Caco-2 (cell line): ENCODE data around the gene COL1A2. TPM values are rescaled to one million over a fixed set of nuclear protein-coding genes. Genes with fewer than 3 reads are reported as not detected.

Source experiments
- BruUV-seq: library from RNA; stranded (reverse); fragments of 400-500 nt; replicated peaks from 2 replicates; lab custom pipeline; 2021; lab: Mats Ljungman, UMichigan
- CTCF ChIA-PET: fragments of 300-600 bp; sonication (Branson Sonifier 250); formaldehyde crosslinking; loops from one replicate; lab custom pipeline; 2022; ENCODE audit warnings: antibody characterized with exemption; lab: Charles Lee
- POLR2A ChIA-PET: fragments of 300-600 bp; sonication (Branson Sonifier 250); formaldehyde crosslinking; loops from one replicate; lab custom pipeline; 2022; ENCODE audit warnings: antibody characterized with exemption; lab: Charles Lee
- DNase-seq, 2 experiments: peaks; one replicate each; pipeline versions ENCODE4 v3.0.0 to v3.0.0-alpha.2; 2020 to 2022
- H3K27me3 ChIP-seq: replicated peaks from 2 replicates; pipeline ENCODE4 v1.6.0; 2011; ENCODE audit warnings: low read length; ENCODE audit not compliant: control insufficient read depth, insufficient read depth
- H3K36me3 ChIP-seq: 2 replicates; pipeline ENCODE4 v1.5.1; 2011; ENCODE audit warnings: low read length; ENCODE audit not compliant: control insufficient read depth, insufficient read depth
- H3K4me1 ChIP-seq: fragments of 250-450 bp; sonication (Bioruptor Pico); 2 replicates; pipeline ENCODE4 v1.5.1; 2020; ENCODE audit warnings: mild to moderate bottlenecking
- H3K4me3 ChIP-seq: 2 replicates; pipeline ENCODE4 v1.5.1; 2011; ENCODE audit warnings: low read depth, mild to moderate bottlenecking, control low read depth, low read length
- H3K9me3 ChIP-seq: fragments of 250-450 bp; sonication (Bioruptor Pico); 2 replicates; pipeline ENCODE4 v1.5.1; 2020; ENCODE audit warnings: mild to moderate bottlenecking, moderate library complexity
- H3K27ac Mint-ChIP-seq: one replicate; pipeline ENCODE4 v1.8.0; 2022; ENCODE audit warnings: mixed read lengths; ENCODE audit not compliant: unreplicated experiment
- H3K27me3 Mint-ChIP-seq: one replicate; pipeline ENCODE4 v1.8.0; 2022; ENCODE audit warnings: mixed read lengths; ENCODE audit not compliant: insufficient read depth, unreplicated experiment
- H3K36me3 Mint-ChIP-seq: one replicate; pipeline ENCODE4 v1.8.0; 2022; ENCODE audit warnings: mild to moderate bottlenecking, mixed read lengths; ENCODE audit not compliant: insufficient read depth, unreplicated experiment
- H3K4me1 Mint-ChIP-seq: one replicate; pipeline ENCODE4 v1.8.0; 2022; ENCODE audit warnings: low read depth, mixed read lengths; ENCODE audit not compliant: unreplicated experiment
- H3K4me3 Mint-ChIP-seq: one replicate; pipeline ENCODE4 v1.8.0; 2022; ENCODE audit warnings: mild to moderate bottlenecking, moderate library complexity, mixed read lengths; ENCODE audit not compliant: unreplicated experiment
- H3K9me3 Mint-ChIP-seq: one replicate; pipeline ENCODE4 v1.8.0; 2022; ENCODE audit warnings: mixed read lengths; ENCODE audit not compliant: unreplicated experiment
- CTCF ChIP-seq, 2 experiments: fragments of 200-600 bp in 1 of 2; IDR thresholded peaks; 1 replicate in 1 of 2; 2 replicates in 1 of 2; pipeline versions ENCODE4 v1.5.1 to v1.8.0; 2011 to 2022; ENCODE audit warnings: antibody characterized with exemption in 1 of 2, control low read depth in 1 of 2, inconsistent platforms in 1 of 2, low read depth in 1 of 2, low read length in 1 of 2, mild to moderate bottlenecking in 1 of 2, moderate library complexity in 1 of 2; ENCODE audit not compliant: insufficient read depth in 1 of 2, severe bottlenecking in 1 of 2, unreplicated experiment in 1 of 2
- intact Hi-C: fragments of 100-400 bp; cut with micrococcal nuclease; formaldehyde crosslinking; loops from one replicate; pipeline ENCODE4 v1.10.0; 2022; ENCODE audit not compliant: unreplicated experiment
- total RNA-seq: library from RNA; stranded (reverse); gene quantifications from 2 replicates; pipeline ENCODE4 v1.2.3, GENCODE V29; 2022

Gene COL1A2
- total RNA-seq, 1 experiment from 2014 or later, result 2.6 TPM

- Histone ChIP-seq H3K27me3 (no peaks in the 10 kb centered on the region), H3K4me3 (no peak overlapping the region), H3K9me3 (no peaks in the 10 kb centered on the region), H3K4me1 (peaks cover 27% of the 10 kb centered on the region), H3K36me3 (no peaks in the 10 kb centered on the region)
- TF ChIP-seq CTCF (IDR thresholded peaks at IDR 0.05; ENCODE audit: insufficient read depth in 1 of 2, low read depth in 1 of 2, low read length in 1 of 2, severe bottlenecking in 1 of 2, unreplicated experiment in 1 of 2), result no peak
- ChIA-PET POLR2A (interaction anchor here (1.1 kb wide), 1 partner anchor 10 kb away, joined by 3 read pairs; no protein-coding TSS in a partner anchor), CTCF (interaction anchor here (0.7 to 1.2 kb wide), 3 partner anchors 10 to 151 kb away, joined by 3 to 6 read pairs (median 4); no protein-coding TSS in a partner anchor)
- no peaks in the 10 kb centered on the region for H3K36me3 Mint-ChIP-seq
- H3K27me3 Mint-ChIP-seq, result no peaks in the 10 kb centered on the region
- H3K9me3 Mint-ChIP-seq, result no peaks in the 10 kb centered on the region
- BruUV-seq, result no TSS peak
- H3K4me3 Mint-ChIP-seq, result no peak overlapping the region
- intact Hi-C loops, result loop anchor here (2.0 to 10.0 kb wide), 2 partner anchors 217 to 465 kb away; partner anchors contain the start of genes PPP1R9A and SGCE
- peak; percentile 57 to 63 for DNase-seq
- peaks cover 13% of the 10 kb centered on the region for H3K4me1 Mint-ChIP-seq
- no peak overlapping the region for H3K27ac Mint-ChIP-seq
Measured at GRCh38 chr7:94439893-94440381, 45.2 kb downstream of the COL1A2 start.

- Mint-ChIP-seq H3K4me3 (no peak overlapping the region), H3K27me3 (no peaks in the 10 kb centered on the region), H3K36me3 (no peaks in the 10 kb centered on the region), H3K27ac (peak overlapping the region; percentile 73), H3K9me3 (no peaks in the 10 kb centered on the region), H3K4me1 (peaks cover 19% of the 10 kb centered on the region)
- Histone ChIP-seq H3K4me1 (peaks cover 33% of the 10 kb centered on the region), H3K27me3 (no peaks in the 10 kb centered on the region), H3K36me3 (no peaks in the 10 kb centered on the region), H3K4me3 (no peak overlapping the region), H3K9me3 (no peaks in the 10 kb centered on the region)
- ChIA-PET POLR2A (interaction anchor here (1.1 kb wide), 1 partner anchor 9 kb away, joined by 3 read pairs; no protein-coding TSS in a partner anchor), CTCF (interaction anchor here (0.7 to 1.2 kb wide), 3 partner anchors 9 to 152 kb away, joined by 3 to 6 read pairs (median 4); no protein-coding TSS in a partner anchor)
- TF ChIP-seq CTCF (IDR thresholded peaks at IDR 0.05; ENCODE audit: insufficient read depth in 1 of 2, low read depth in 1 of 2, low read length in 1 of 2, severe bottlenecking in 1 of 2, unreplicated experiment in 1 of 2), result no peak
- peak; percentile 13 to 68 for DNase-seq
- intact Hi-C loops, result loop anchor here (2.0 to 10.0 kb wide), 2 partner anchors 216 to 464 kb away; partner anchors contain the start of genes PPP1R9A and SGCE
- BruUV-seq, result no TSS peak
Measured at GRCh38 chr7:94440451-94441039, 45.9 kb downstream of the COL1A2 start.

- Mint-ChIP-seq H3K9me3 (no peaks in the 10 kb centered on the region), H3K27me3 (no peaks in the 10 kb centered on the region), H3K4me1 (peaks cover 25% of the 10 kb centered on the region), H3K36me3 (no peaks in the 10 kb centered on the region), H3K27ac (peak overlapping the region; percentile 73), H3K4me3 (no peak overlapping the region)
- H3K36me3 ChIP-seq, result no peaks in the 10 kb centered on the region
- TF ChIP-seq CTCF (IDR thresholded peaks at IDR 0.05; ENCODE audit: insufficient read depth in 1 of 2, low read depth in 1 of 2, low read length in 1 of 2, severe bottlenecking in 1 of 2, unreplicated experiment in 1 of 2), result no peak
- POLR2A ChIA-PET, result no interaction called here
- CTCF ChIA-PET, result no interaction called here
- intact Hi-C loops, result loop anchor here (2.0 to 10.0 kb wide), 2 partner anchors 216 to 464 kb away; partner anchors contain the start of genes PPP1R9A and SGCE
- no peak for DNase-seq
- no peaks in the 10 kb centered on the region for H3K27me3 ChIP-seq
- peaks cover 37% of the 10 kb centered on the region for H3K4me1 ChIP-seq
- no peaks in the 10 kb centered on the region for H3K9me3 ChIP-seq
- BruUV-seq, result no TSS peak
- no peak overlapping the region for H3K4me3 ChIP-seq
Measured at GRCh38 chr7:94441138-94441537, 46.4 kb downstream of the COL1A2 start.
